Measurements from ENCODE around the gene TAAR2. TPM values are rescaled to one million over a fixed set of nuclear protein-coding genes. Genes with fewer than 3 reads are reported as not detected.
"Not testable (repeated sequence)": the region's sequence is repeated elsewhere in the genome, so short reads cannot be mapped to it uniquely, and the experiment has no call there.

The TAAR2 gene
- total RNA-seq, 4 donors from 2014 or later, result not detected

GRCh38 chr6:132650429-132650828 lies 26.4 kb upstream of the TAAR2 start:
- Histone ChIP-seq H3K27me3 (no peaks in the 10 kb centered on the region), H3K36me3 (no peaks in the 10 kb centered on the region), H3K4me3 (no peak overlapping the region), H3K9me3 (no peaks in the 10 kb centered on the region), H3K4me1 (peaks cover 0 to 4% (median 0%) of the 10 kb centered on the region in 4 donors), H3K27ac (no peak overlapping the region)
- TF ChIP-seq CTCF (IDR thresholded peaks at IDR 0.05) (no peak), POLR2A (IDR thresholded peaks at IDR 0.05) (no peak), EP300 (IDR thresholded peaks at IDR 0.05) (no peak)
- DNase-seq (ENCODE audit: low spot score in 2 of 2), result no peak
- WGBS, 2 donors, result 47 to 60% methylated on average over 1 of the region's 1 CpG

DNA sequence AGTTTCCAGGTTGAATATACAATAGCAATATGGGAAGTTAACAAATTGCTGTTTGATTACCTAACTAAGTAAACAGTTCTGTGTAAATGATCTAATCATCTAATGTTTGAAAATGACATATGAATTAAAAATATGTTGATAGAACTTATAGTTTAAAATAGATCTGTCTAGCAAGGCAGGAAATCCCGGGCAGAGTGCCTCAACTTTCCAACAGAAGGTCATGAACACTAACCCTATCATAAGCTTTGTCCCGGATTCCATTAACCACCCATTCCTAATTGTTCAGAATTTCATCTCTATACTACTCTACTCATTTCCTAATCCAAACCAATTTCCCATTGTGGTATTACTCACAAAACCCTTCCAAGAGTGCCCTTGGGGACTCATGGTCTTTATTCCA lies 24.8 kb upstream of the TAAR2 start:
- Histone ChIP-seq H3K4me1 (peaks cover 0 to 4% (median 0%) of the 10 kb centered on the region in 4 donors), H3K27ac (no peak overlapping the region), H3K27me3 (no peaks in the 10 kb centered on the region), H3K4me3 (no peak overlapping the region), H3K9me3 (no peaks in the 10 kb centered on the region), H3K36me3 (no peaks in the 10 kb centered on the region)
- WGBS, 2 donors, result 42 to 58% methylated on average over 2 of the region's 2 CpGs
- no peak for TF ChIP-seq CTCF (IDR thresholded peaks at IDR 0.05)
- no peak for TF ChIP-seq EP300 (IDR thresholded peaks at IDR 0.05)
- no peak for TF ChIP-seq POLR2A (IDR thresholded peaks at IDR 0.05)
- no peak for DNase-seq (ENCODE audit: low spot score in 2 of 2)

DNA sequence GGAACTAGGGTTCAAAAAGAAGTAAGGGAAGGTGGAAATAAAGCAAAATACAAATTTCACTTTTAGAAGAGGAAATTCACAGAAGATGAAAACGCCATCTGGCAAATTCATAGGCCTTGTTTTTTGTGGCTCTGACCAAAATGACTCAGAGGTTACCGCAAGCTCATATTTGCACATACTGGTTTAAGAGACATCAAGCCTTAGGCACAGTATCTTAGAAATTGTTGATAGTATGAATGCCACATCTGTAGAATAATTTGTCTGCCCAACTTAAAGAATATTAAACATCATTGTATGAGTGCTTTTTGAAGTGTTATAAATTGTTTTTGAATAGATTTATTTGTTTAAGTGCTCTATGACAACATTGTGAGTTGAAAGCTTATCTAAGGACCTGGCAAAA lies 24.3 kb upstream of the TAAR2 start:
- peaks cover 0 to 4% (median 0%) of the 10 kb centered on the region in 4 donors for H3K4me1 ChIP-seq
- no peak for TF ChIP-seq POLR2A (IDR thresholded peaks at IDR 0.05)
- no peak for TF ChIP-seq EP300 (IDR thresholded peaks at IDR 0.05)
- no peak for TF ChIP-seq CTCF (IDR thresholded peaks at IDR 0.05)
- 33 to 53% methylated on average over 2 of the region's 2 CpGs for WGBS, 2 donors
- H3K36me3 ChIP-seq, result no peaks in the 10 kb centered on the region
- H3K9me3 ChIP-seq, result no peaks in the 10 kb centered on the region
- no peak overlapping the region for H3K4me3 ChIP-seq
- no peaks in the 10 kb centered on the region for H3K27me3 ChIP-seq
- no peak overlapping the region for H3K27ac ChIP-seq
- no peak for DNase-seq (ENCODE audit: low spot score in 2 of 2)

- H3K4me1 ChIP-seq, result peaks cover 0 to 4% (median 0%) of the 10 kb centered on the region in 4 donors
- no peak overlapping the region for H3K27ac ChIP-seq
- TF ChIP-seq POLR2A (IDR thresholded peaks at IDR 0.05), result no peak
- no peak for TF ChIP-seq EP300 (IDR thresholded peaks at IDR 0.05)
- no peak for TF ChIP-seq CTCF (IDR thresholded peaks at IDR 0.05)
- WGBS, 2 donors, result 69 to 73% methylated on average over 3 of the region's 3 CpGs
- no peak overlapping the region for H3K4me3 ChIP-seq
- no peaks in the 10 kb centered on the region for H3K9me3 ChIP-seq
- DNase-seq (ENCODE audit: low spot score in 2 of 2), result no peak
- H3K36me3 ChIP-seq, result no peaks in the 10 kb centered on the region
- H3K27me3 ChIP-seq, result no peaks in the 10 kb centered on the region
Measured at GRCh38 chr6:132643547-132643946, 19.5 kb upstream of the TAAR2 start.

DNA sequence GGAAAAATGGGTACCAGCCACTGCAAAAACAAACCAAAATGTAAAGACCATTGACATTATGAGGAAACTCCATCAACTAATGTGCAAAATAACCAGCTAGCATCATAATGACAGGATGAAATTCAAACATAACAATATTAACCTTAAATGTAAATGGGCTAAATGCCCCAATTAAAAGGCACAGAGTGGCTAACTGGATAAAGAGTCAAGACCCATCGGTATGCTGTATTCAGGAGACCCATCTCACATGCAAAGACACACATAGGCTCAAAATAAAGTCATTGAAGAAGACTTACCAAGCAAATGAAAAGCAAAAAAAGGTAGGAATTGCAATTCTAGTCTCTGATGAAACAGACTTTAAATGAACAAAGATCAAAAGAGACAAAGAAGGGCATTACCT lies 13.1 kb upstream of the TAAR2 start:
- H3K4me3 ChIP-seq, H3K9me3 ChIP-seq: not testable (repeated sequence)
- 93 to 95% methylated on average over 1 of the region's 1 CpG for WGBS, 2 donors

GRCh38 chr6:132635906-132636305 lies 11.8 kb upstream of the TAAR2 start:
- H3K9me3 ChIP-seq, result not testable (repeated sequence)

More for the DNA sequence above, 13.1 kb upstream of the TAAR2 start:
- DNase-seq (ENCODE audit: low spot score in 2 of 2); H3K27me3 ChIP-seq; H3K27ac ChIP-seq; H3K36me3 ChIP-seq; H3K4me1 ChIP-seq: not testable (repeated sequence)

DNA sequence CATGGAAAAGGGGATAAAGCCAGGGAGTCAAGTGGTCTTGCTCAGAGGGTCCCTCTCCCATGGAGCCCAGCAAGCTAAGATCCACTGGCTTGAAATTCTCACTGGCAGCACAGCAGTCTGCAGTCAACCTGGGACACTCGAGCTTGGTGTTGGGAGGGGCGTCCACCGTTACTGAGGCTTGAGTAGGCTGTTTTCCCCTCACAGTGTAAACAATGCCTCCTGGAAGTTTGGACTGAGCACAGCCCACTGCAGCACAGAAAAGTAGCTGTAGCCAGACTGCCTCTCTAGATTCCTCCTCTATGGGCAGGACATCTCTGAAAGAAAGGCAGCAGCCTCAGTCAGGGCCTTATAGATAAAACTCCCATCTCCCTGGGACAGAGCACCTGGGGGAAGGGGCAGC lies 11.2 kb upstream of the TAAR2 start:
- WGBS, 2 donors, result 35 to 44% methylated on average over 3 of the region's 3 CpGs
- not testable (repeated sequence) for H3K9me3 ChIP-seq; H3K36me3 ChIP-seq; H3K27me3 ChIP-seq; H3K4me3 ChIP-seq; H3K4me1 ChIP-seq; H3K27ac ChIP-seq; DNase-seq (ENCODE audit: low spot score in 2 of 2)

More at GRCh38 chr6:132635906-132636305, 11.8 kb upstream of the TAAR2 start:
- not testable (repeated sequence) for H3K4me1 ChIP-seq; H3K4me3 ChIP-seq; H3K36me3 ChIP-seq; DNase-seq (ENCODE audit: low spot score in 2 of 2); H3K27ac ChIP-seq; H3K27me3 ChIP-seq
- WGBS, 2 donors, result 92 to 93% methylated on average over 3 of the region's 3 CpGs
